Measurements from ENCODE around the gene VASH2.
A peak's percentile ranks its signal among the peaks of the same experiment; 100 is the strongest.

DNA sequence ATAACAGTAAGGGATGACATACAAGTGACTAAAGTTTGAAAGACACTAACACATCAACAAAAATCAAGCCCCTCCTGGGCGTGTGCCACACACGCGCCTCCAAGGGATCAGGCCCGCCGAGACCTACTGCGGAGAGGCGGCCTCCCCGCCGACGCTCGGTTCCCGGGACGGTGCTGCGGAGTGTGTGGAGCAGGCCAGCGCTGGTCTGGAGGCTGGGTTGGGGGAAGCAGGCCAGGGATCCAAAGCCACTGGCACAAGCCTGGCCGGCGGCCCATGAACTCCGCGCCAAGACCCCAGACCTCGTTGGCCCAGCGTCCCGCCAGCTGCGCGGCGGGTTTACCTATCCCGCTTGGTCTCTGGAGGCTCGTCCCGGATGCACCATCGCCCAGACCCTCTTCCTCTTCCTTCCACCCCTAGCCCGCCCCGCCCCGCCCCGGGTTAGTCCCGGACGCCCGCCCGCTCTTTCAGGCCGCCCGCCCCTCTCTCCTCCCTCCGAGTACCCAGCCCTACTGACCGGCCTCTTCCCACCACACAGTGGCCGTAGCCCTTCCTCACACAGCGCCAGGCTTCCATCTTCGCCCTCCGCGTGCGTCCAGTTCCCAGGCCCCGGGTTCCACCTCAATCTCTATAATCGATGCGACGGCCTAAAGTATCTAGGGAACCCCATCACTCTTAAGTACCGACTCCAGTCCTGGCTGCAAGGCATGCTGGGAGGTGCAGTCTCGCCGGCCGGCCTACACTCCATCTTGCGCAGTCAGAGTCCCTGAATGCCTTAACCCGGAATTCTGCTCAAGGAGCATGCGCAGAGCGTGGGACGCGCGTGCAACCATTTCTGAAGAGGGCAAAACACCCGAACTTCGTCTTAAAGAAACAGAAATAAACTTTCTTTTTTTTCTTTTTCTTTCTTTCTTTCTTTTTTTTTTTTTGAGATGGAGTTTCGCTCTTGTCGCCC is 65.0 kb downstream of the VASH2 start, which contains the start of gene ANGEL2:
- TF ChIP-seq, protein P1, sequence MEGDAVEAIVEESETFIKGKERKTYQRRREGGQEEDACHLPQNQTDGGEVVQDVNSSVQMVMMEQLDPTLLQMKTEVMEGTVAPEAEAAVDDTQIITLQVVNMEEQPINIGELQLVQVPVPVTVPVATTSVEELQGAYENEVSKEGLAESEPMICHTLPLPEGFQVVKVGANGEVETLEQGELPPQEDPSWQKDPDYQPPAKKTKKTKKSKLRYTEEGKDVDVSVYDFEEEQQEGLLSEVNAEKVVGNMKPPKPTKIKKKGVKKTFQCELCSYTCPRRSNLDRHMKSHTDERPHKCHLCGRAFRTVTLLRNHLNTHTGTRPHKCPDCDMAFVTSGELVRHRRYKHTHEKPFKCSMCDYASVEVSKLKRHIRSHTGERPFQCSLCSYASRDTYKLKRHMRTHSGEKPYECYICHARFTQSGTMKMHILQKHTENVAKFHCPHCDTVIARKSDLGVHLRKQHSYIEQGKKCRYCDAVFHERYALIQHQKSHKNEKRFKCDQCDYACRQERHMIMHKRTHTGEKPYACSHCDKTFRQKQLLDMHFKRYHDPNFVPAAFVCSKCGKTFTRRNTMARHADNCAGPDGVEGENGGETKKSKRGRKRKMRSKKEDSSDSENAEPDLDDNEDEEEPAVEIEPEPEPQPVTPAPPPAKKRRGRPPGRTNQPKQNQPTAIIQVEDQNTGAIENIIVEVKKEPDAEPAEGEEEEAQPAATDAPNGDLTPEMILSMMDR (IDR thresholded peaks at IDR 0.05) = no peak
- TF ChIP-seq POLR2A (IDR thresholded peaks at IDR 0.05) = peak in 1 of 2 donors; percentile 54
